MM.1S (cell line): ENCODE measurements around the gene ITLN2.
"Not testable (repeated sequence)": the region's sequence is repeated elsewhere in the genome, so short reads cannot be mapped to it uniquely, and the experiment has no call there.

ENCODE experiments used
- DNase-seq: peaks from one replicate; pipeline ENCODE4 v3.0.0-alpha.2; 2015
- H2AFZ ChIP-seq: fragments of 300-600 bp; sonication (generic); 2 replicates; pipeline ENCODE4 v1.6.0; 2016; ENCODE audit warnings: antibody characterized with exemption, low read length
- H3F3A ChIP-seq: fragments of 300-600 bp; sonication (generic); 2 replicates; pipeline ENCODE4 v1.6.1; 2016; ENCODE audit warnings: mild to moderate bottlenecking, antibody characterized with exemption, low read length, moderate library complexity, mixed read lengths; ENCODE audit not compliant: insufficient read depth
- H3K27ac ChIP-seq: fragments of 300-600 bp; sonication (generic); 2 replicates; pipeline ENCODE4 v1.5.1; 2016; ENCODE audit warnings: mild to moderate bottlenecking, low read length
- H3K27me3 ChIP-seq: fragments of 300-600 bp; sonication (generic); replicated peaks from 2 replicates; pipeline ENCODE4 v1.6.0; 2016; ENCODE audit warnings: low read length; ENCODE audit not compliant: insufficient read depth
- H3K36me3 ChIP-seq: fragments of 300-600 bp; sonication (generic); replicated peaks from 2 replicates; pipeline ENCODE4 v1.6.1; 2016; ENCODE audit warnings: mild to moderate bottlenecking, low read length, mixed read lengths; ENCODE audit not compliant: insufficient read depth
- H3K4me1 ChIP-seq: fragments of 300-600 bp; sonication (generic); 2 replicates; pipeline ENCODE4 v1.6.1; 2016; ENCODE audit warnings: low read length, mixed read lengths
- H3K4me2 ChIP-seq: fragments of 300-600 bp; sonication (generic); 2 replicates; pipeline ENCODE4 v1.6.0; 2016; ENCODE audit warnings: low read depth, low read length
- H3K4me3 ChIP-seq: fragments of 300-600 bp; sonication (generic); 2 replicates; pipeline ENCODE4 v1.5.1; 2016; ENCODE audit warnings: low read length, mixed read lengths
- H3K79me2 ChIP-seq: fragments of 300-600 bp; sonication (generic); 2 replicates; pipeline ENCODE4 v1.6.1; 2016; ENCODE audit warnings: mixed run types, low read length, mixed read lengths
- H3K9ac ChIP-seq: fragments of 300-600 bp; sonication (generic); 2 replicates; pipeline ENCODE4 v1.6.1; 2016; ENCODE audit warnings: low read length, mixed read lengths
- H3K9me2 ChIP-seq: fragments of 300-600 bp; sonication (generic); replicated peaks from 2 replicates; pipeline ENCODE4 v1.6.1; 2016; ENCODE audit warnings: mild to moderate bottlenecking, low read length, mixed read lengths; ENCODE audit not compliant: insufficient read depth
- H3K9me3 ChIP-seq: fragments of 300-600 bp; sonication (generic); replicated peaks from 2 replicates; pipeline ENCODE4 v1.6.1; 2016; ENCODE audit warnings: mild to moderate bottlenecking, low read length, mixed read lengths; ENCODE audit not compliant: insufficient read depth
- H4K20me1 ChIP-seq: fragments of 300-600 bp; sonication (generic); 2 replicates; pipeline ENCODE4 v1.6.1; 2016; ENCODE audit warnings: mild to moderate bottlenecking, low read length, moderate library complexity, mixed read lengths; ENCODE audit not compliant: insufficient read depth
- CTCF ChIP-seq: fragments of 300-600 bp; sonication (generic); IDR thresholded peaks from 2 replicates; pipeline ENCODE4 v1.5.1; 2016; ENCODE audit warnings: antibody characterized with exemption, low read length, mixed read lengths
- EZH2 ChIP-seq: fragments of 300-600 bp; sonication (generic); optimal IDR thresholded peaks from 2 replicates; pipeline ENCODE3; 2017; ENCODE audit warnings: low read depth, mild to moderate bottlenecking, antibody characterized with exemption, low read length, mixed read lengths
- EZH2phosphoT487 ChIP-seq: fragments of 300-600 bp; sonication (generic); IDR thresholded peaks from 2 replicates; pipeline ENCODE4 v1.6.1; 2018; ENCODE audit warnings: antibody characterized with exemption, low read length

The ITLN2 gene

DNA sequence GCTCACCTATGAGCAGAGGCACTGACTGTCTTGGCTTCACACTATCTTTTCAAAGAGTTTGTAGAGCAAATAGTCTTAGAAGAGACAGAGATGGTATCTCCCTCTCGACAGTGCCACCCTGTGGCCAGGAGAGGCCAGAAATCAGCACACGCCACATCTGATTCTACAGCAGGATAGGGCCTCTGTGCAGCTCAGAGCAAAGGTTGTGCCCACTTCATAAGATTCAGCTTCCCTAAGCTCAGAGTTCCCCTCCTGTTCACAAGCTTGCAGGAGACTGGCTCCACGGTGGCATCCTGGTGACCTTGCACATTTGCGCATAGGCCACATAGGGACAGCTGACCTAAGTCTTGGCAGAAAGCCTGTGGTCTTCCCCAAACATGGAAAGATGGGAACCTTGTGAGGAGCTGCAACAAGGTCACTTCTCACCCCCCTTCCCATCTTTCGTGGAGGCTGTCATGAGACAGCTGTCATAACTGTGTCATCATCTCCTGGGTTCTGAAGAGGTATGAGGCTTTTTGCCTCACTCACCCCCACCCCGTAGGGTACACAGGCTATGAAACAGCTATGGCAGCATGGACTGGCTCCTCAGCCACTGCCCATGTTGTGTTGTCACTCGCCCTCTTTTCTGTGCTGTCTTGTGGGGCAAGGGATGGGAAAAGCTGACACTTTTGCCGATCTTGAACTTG is 3.0 kb downstream of the ITLN2 start:
- Histone ChIP-seq H3K79me2 (no peaks in the 10 kb centered on the region), H3K9me3 (no peaks in the 10 kb centered on the region), H3K27me3 (no peaks in the 10 kb centered on the region), H3F3A (peaks cover 7% of the 10 kb centered on the region; the same call in 1 of the 2 replicates), H3K9ac (no peak overlapping the region), H2AFZ (peak overlapping the region; percentile 8), H4K20me1 (no peaks in the 10 kb centered on the region), H3K4me3 (no peak overlapping the region), H3K4me2 (peak overlapping the region; percentile 4; the same call in 1 of the 2 replicates), H3K36me3 (no peaks in the 10 kb centered on the region), H3K27ac (peak overlapping the region; percentile 23; the same call in 1 of the 2 replicates), H3K9me2 (no peaks in the 10 kb centered on the region), H3K4me1 (peaks cover 24% of the 10 kb centered on the region)
- peak; percentile 89 for DNase-seq
- TF ChIP-seq EZH2phosphoT487, result no peak
- peak; percentile 96 for TF ChIP-seq CTCF
- TF ChIP-seq EZH2, result no peak

DNA sequence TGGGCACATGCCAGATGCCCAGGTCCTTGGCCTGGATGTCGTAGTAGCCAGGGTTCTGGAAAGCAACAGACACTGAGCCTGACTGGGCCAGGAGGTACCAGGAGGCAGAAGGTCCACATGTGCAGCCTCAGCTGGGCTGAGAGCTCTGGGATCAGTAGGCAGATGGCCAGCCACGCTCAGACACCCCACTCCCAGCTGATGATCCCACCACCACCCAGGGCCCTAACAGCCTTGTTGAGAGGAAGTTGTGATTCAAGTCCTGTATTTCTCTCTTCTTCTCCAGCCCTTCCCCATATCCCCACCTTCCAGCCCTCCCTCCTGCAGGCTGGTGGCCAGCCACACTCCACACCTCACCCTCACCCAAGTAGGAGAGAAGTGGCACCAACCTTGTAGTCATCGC is 4.0 kb downstream of the ITLN2 start:
- Histone ChIP-seq H4K20me1 (no peaks in the 10 kb centered on the region), H2AFZ (no peak overlapping the region), H3K9me2 (no peaks in the 10 kb centered on the region), H3K9me3 (no peaks in the 10 kb centered on the region), H3F3A (peaks cover 7% of the 10 kb centered on the region; the same call in 1 of the 2 replicates), H3K9ac (no peak overlapping the region), H3K27ac (no peak overlapping the region), H3K79me2 (no peaks in the 10 kb centered on the region), H3K4me3 (no peak overlapping the region), H3K36me3 (no peaks in the 10 kb centered on the region), H3K27me3 (no peaks in the 10 kb centered on the region), H3K4me1 (peaks cover 24% of the 10 kb centered on the region), H3K4me2 (no peak overlapping the region)
- no peak for TF ChIP-seq EZH2
- no peak for TF ChIP-seq EZH2phosphoT487
- TF ChIP-seq CTCF, result no peak
- DNase-seq, result no peak

DNA sequence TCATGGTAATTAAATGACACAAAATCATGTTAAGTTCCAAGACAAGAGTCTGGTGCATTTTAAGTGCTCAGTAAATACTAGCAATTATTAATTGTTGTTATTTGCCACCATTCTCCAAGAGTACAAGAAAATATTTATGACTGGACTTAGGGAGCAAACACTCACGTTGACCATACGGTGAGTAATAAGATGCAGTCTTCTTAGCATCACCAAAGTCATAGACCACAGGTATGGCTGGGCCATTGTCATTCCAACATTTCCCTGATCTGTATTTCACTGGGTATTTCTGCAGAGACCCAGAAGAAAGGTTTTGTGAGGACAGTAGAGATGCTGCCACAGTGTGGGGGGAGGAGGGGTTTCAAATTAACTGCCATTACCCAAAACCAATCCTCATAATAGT is 4.7 kb downstream of the ITLN2 start:
- no peak for DNase-seq
- Histone ChIP-seq H3K36me3 (no peaks in the 10 kb centered on the region), H3K4me1 (peaks cover 24% of the 10 kb centered on the region), H3K9ac (no peak overlapping the region), H3K27ac (no peak overlapping the region), H3K4me2 (no peak overlapping the region), H3F3A (peaks cover 7% of the 10 kb centered on the region; the same call in 1 of the 2 replicates), H4K20me1 (no peaks in the 10 kb centered on the region), H2AFZ (no peak overlapping the region), H3K9me3 (no peaks in the 10 kb centered on the region), H3K27me3 (no peaks in the 10 kb centered on the region), H3K4me3 (no peak overlapping the region), H3K79me2 (no peaks in the 10 kb centered on the region), H3K9me2 (no peaks in the 10 kb centered on the region)
- TF ChIP-seq EZH2phosphoT487 (no peak), CTCF (no peak), EZH2 (no peak)

DNA sequence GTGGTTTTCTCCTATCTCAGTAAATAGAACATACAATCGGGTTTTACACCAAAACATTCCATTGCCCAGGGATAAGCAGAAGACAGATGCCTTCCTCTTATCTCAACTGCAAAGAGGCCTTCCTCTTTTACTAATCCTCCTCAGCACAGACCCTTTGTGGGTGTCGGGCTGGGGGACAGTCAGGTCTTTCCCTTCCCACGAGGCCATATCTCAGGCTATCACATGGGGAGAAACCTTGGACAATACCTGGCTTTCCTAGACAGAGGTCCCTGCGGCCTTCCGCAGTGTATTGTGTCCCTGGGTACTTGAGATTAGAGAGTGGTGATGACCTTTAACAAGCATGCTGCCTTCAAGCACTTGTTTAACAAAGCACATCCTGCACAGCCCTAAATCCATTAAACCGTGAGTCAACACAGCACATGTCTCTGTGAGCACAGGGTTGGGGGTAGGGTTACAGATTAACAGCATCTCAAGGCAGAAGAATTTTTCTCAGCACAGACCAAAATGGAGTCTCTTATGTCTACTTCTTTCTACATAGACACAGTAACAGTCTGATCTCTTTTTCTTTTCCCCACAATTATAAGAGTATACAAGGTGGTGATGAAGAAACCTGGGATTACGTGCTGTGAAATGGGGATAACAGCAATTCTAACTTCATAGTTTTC is 5.3 kb downstream of the ITLN2 start:
- DNase-seq, H3K9ac ChIP-seq, H3K4me3 ChIP-seq, H4K20me1 ChIP-seq, H3K9me3 ChIP-seq, H3K27me3 ChIP-seq, H3K36me3 ChIP-seq, H2AFZ ChIP-seq, H3K79me2 ChIP-seq, H3K27ac ChIP-seq, H3K4me2 ChIP-seq, H3K9me2 ChIP-seq, H3F3A ChIP-seq: not testable (repeated sequence)
- H3K4me1 ChIP-seq, result peaks cover 22% of the 10 kb centered on the region

DNA sequence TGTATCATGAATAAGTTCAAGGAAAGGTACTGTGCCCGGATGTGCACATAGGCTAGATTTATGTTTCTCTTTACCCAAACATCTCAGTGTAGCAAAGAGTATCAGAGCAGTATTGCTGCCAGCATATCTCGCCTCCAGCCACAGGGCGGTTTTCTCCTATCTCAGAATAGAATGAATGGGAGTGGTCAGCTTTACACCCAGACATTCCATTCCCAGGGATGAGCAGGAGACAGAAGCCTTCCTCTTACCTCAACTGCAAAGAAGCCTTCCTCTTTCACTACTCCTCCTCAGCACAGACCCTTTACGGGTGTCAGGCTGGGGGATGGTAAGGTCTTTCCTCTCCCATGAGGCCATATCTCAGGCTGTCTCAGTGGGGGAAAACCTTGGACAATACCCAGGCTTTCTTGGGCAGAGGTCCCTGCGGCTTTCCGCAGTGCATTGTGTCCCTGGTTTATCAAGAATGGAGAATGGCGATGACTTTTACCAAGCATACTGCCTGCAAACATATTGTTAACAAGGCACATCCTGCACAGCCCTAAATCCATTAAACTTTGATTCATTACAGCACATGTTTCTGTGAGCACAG is 7.3 kb downstream of the ITLN2 start:
- H3K79me2 ChIP-seq, DNase-seq, H3K27me3 ChIP-seq, H3K36me3 ChIP-seq, H2AFZ ChIP-seq, H3K4me3 ChIP-seq, H3K4me1 ChIP-seq, H3K4me2 ChIP-seq, H3K27ac ChIP-seq, H3K9me3 ChIP-seq, H3F3A ChIP-seq, H3K9ac ChIP-seq, H3K9me2 ChIP-seq, H4K20me1 ChIP-seq: not testable (repeated sequence)
